Activated B cell treated with CpG ODN at 0.5 μM for 24 hours (primary cell): ENCODE measurements around the gene F5. TPM values are rescaled to one million over a fixed set of nuclear protein-coding genes. Genes with fewer than 3 reads are reported as not detected.

Experiments
- ATAC-seq: fragments of 200-7000 bp; cut with Tn5 transposase; one replicate; pipeline ENCODE4 v1.10.0; 2021; ENCODE audit warnings: low read depth, mild to moderate bottlenecking, moderate library complexity
- CTCF ChIA-PET: fragments of 350-600 bp; sonication (Branson Sonifier 250); formaldehyde crosslinking; loops from one replicate; lab custom pipeline; 2021; ENCODE audit warnings: antibody characterized with exemption; lab: Charles Lee
- POLR2A ChIA-PET: fragments of 350-600 bp; sonication (Branson Sonifier 250); formaldehyde crosslinking; loops from one replicate; lab custom pipeline; 2021; ENCODE audit warnings: antibody characterized with exemption; lab: Charles Lee
- DNase-seq: peaks from one replicate; pipeline ENCODE4 v3.0.0; 2022
- H3K27ac Mint-ChIP-seq: one replicate; pipeline ENCODE4 v1.8.0; 2020; ENCODE audit warnings: mixed read lengths
- H3K27me3 Mint-ChIP-seq: one replicate; pipeline ENCODE4 v1.8.0; 2021; ENCODE audit warnings: mixed read lengths
- H3K36me3 Mint-ChIP-seq: one replicate; pipeline ENCODE4 v1.8.0; 2021; ENCODE audit warnings: low read depth, mixed read lengths
- H3K4me1 Mint-ChIP-seq: one replicate; pipeline ENCODE4 v1.8.0; 2021; ENCODE audit warnings: mixed read lengths
- H3K4me3 Mint-ChIP-seq: one replicate; pipeline ENCODE4 v1.8.0; 2020; ENCODE audit warnings: mild to moderate bottlenecking, mixed read lengths
- H3K9me3 Mint-ChIP-seq: one replicate; pipeline ENCODE4 v1.8.0; 2020; ENCODE audit warnings: mixed read lengths
- CTCF ChIP-seq: fragments of 200-600 bp; IDR thresholded peaks from one replicate; pipeline ENCODE4 v1.8.0; 2022; ENCODE audit warnings: antibody characterized with exemption, mild to moderate bottlenecking
- intact Hi-C: fragments of 100-400 bp; cut with micrococcal nuclease; formaldehyde crosslinking; loops from one replicate; pipeline ENCODE4 v1.15.1; 2024
- total RNA-seq: library from RNA; stranded (reverse); gene quantifications from 2 replicates; pipeline ENCODE4 v1.2.3, GENCODE V29; 2022

F5 gene
- total RNA-seq, 1 donor from 2014 or later: 0.67 TPM

GRCh38 chr1:169572187-169572586 is 14.1 kb downstream of the F5 start:
- H3K9me3 Mint-ChIP-seq: no peaks in the 10 kb centered on the region
- no peak overlapping the region for H3K27ac Mint-ChIP-seq
- H3K27me3 Mint-ChIP-seq: peaks cover 10% of the 10 kb centered on the region
- TF ChIP-seq CTCF: no peak
- intact Hi-C loops: no loop called here
- ChIA-PET CTCF (no interaction called here), POLR2A (no interaction called here)
- DNase-seq (no peak), ATAC-seq (no peak)
- H3K36me3 Mint-ChIP-seq: no peaks in the 10 kb centered on the region
- no peaks in the 10 kb centered on the region for H3K4me1 Mint-ChIP-seq
- no peak overlapping the region for H3K4me3 Mint-ChIP-seq

- H3K4me3 Mint-ChIP-seq: no peak overlapping the region
- intact Hi-C loops: no loop called here
- ATAC-seq: no peak
- TF ChIP-seq CTCF: no peak
- H3K27me3 Mint-ChIP-seq: peaks cover 8% of the 10 kb centered on the region
- H3K36me3 Mint-ChIP-seq: no peaks in the 10 kb centered on the region
- H3K9me3 Mint-ChIP-seq: no peaks in the 10 kb centered on the region
- POLR2A ChIA-PET: interaction anchor here (1.0 kb wide), 1 partner anchor 13 kb away, joined by 3 read pairs; no protein-coding TSS in a partner anchor
- CTCF ChIA-PET: no interaction called here
- H3K4me1 Mint-ChIP-seq: no peaks in the 10 kb centered on the region
- no peak overlapping the region for H3K27ac Mint-ChIP-seq
- no peak for DNase-seq
Measured at GRCh38 chr1:169571450-169571849, 14.8 kb downstream of the F5 start.

- no peak for TF ChIP-seq CTCF
- no peak for ATAC-seq
Measured at GRCh38 chr1:169570172-169570574, 16.1 kb downstream of the F5 start.

GRCh38 chr1:169568497-169568896 is 17.8 kb downstream of the F5 start:
- Mint-ChIP-seq H3K27me3 (peaks cover 19% of the 10 kb centered on the region), H3K9me3 (peaks cover 6% of the 10 kb centered on the region), H3K36me3 (no peaks in the 10 kb centered on the region), H3K4me1 (no peaks in the 10 kb centered on the region), H3K4me3 (no peak overlapping the region), H3K27ac (no peak overlapping the region)
- ChIA-PET POLR2A (no interaction called here), CTCF (interaction anchor here (1.0 to 1.4 kb wide), 5 partner anchors 16 to 143 kb away, joined by 3 read pairs; no protein-coding TSS in a partner anchor)
- ATAC-seq: no peak
- intact Hi-C loops: no loop called here
- no peak for DNase-seq
- no peak for TF ChIP-seq CTCF

More at GRCh38 chr1:169570172-169570574, 16.1 kb downstream of the F5 start:
- H3K36me3 Mint-ChIP-seq: no peaks in the 10 kb centered on the region
- no peaks in the 10 kb centered on the region for H3K4me1 Mint-ChIP-seq
- ChIA-PET POLR2A (no interaction called here), CTCF (no interaction called here)
- no peak overlapping the region for H3K27ac Mint-ChIP-seq
- H3K4me3 Mint-ChIP-seq: no peak overlapping the region
- no peaks in the 10 kb centered on the region for H3K9me3 Mint-ChIP-seq
- intact Hi-C loops: no loop called here
- DNase-seq: no peak
- peaks cover 9% of the 10 kb centered on the region for H3K27me3 Mint-ChIP-seq

GRCh38 chr1:169565335-169566271 is 20.7 kb downstream of the F5 start:
- Mint-ChIP-seq H3K27me3 (peaks cover 19% of the 10 kb centered on the region), H3K9me3 (peaks cover 12% of the 10 kb centered on the region), H3K27ac (no peak overlapping the region), H3K4me1 (no peaks in the 10 kb centered on the region), H3K4me3 (no peak overlapping the region), H3K36me3 (no peaks in the 10 kb centered on the region)
- DNase-seq: no peak
- TF ChIP-seq CTCF: no peak
- no peak for ATAC-seq
- intact Hi-C loops: no loop called here
- ChIA-PET POLR2A (no interaction called here), CTCF (interaction anchor here (0.6 to 0.9 kb wide), 2 partner anchors 14 to 171 kb away, joined by 3 read pairs; no protein-coding TSS in a partner anchor)
